ENCODE results near the gene CACNB3. TPM values are rescaled to one million over a fixed set of nuclear protein-coding genes. Genes with fewer than 3 reads are reported as not detected.

Gene CACNB3
- total and polyA plus RNA-seq, 12 donors = 2.2 to 13.5 (median 4.6) TPM

GRCh38 chr12:48812389-48812788 is 5.9 kb upstream of the CACNB3 start:
- DNase-seq (no peak), ATAC-seq (no peak)
- no peak for TF ChIP-seq CTCF (IDR thresholded peaks at IDR 0.05)
- H3K27me3 ChIP-seq = peaks cover 0 to 15% (median 0%) of the 10 kb centered on the region in 7 donors
- H3K9me3 ChIP-seq = no peaks in the 10 kb centered on the region
- no peak overlapping the region for H3K27ac ChIP-seq
- H3K4me1 ChIP-seq = peaks cover 6 to 36% (median 24%) of the 10 kb centered on the region in 9 donors
- H3K4me3 ChIP-seq = no peak overlapping the region
- WGBS, 2 donors = 68% methylated on average over 2 of the region's 2 CpGs
- intact Hi-C loops (cut with DNase I) = no loop called here
- no peaks in the 10 kb centered on the region for H3K36me3 ChIP-seq

GRCh38 chr12:48813465-48814261 is 4.6 kb upstream of the CACNB3 start:
- DNase-seq = no peak
- Histone ChIP-seq H3K27ac (peak overlapping the region in 8 of 10 donors; percentile 83 to 96 (median 92)), H3K4me3 (peak overlapping the region; percentile 47 to 98 (median 86)), H3K36me3 (no peaks in the 10 kb centered on the region), H3K9me3 (no peaks in the 10 kb centered on the region), H3K4me1 (peaks cover 11 to 45% (median 33%) of the 10 kb centered on the region in 9 donors), H3K27me3 (peaks cover 0 to 26% (median 0%) of the 10 kb centered on the region in 7 donors)
- WGBS, 2 donors = 35% methylated on average over 18 of the region's 18 CpGs
- intact Hi-C loops (cut with DNase I) = no loop called here
- ATAC-seq = no peak
- no peak for TF ChIP-seq CTCF (IDR thresholded peaks at IDR 0.05)

GRCh38 chr12:48814262-48815125 is 3.8 kb upstream of the CACNB3 start:
- Histone ChIP-seq H3K4me1 (peaks cover 11 to 52% (median 42%) of the 10 kb centered on the region in 9 donors), H3K4me3 (peak overlapping the region; percentile 47 to 98 (median 86)), H3K27me3 (peaks cover 0 to 33% (median 0%) of the 10 kb centered on the region in 7 donors), H3K9me3 (no peaks in the 10 kb centered on the region), H3K36me3 (no peaks in the 10 kb centered on the region), H3K27ac (peak overlapping the region; percentile 56 to 96 (median 92))
- ATAC-seq (peak; percentile 84 to 91 (median 88)), DNase-seq (peak; percentile 74 to 89)
- WGBS, 2 donors = 1% methylated on average over 65 to 66 of the region's 70 CpGs
- TF ChIP-seq CTCF (IDR thresholded peaks at IDR 0.05) = peak in 8 of 9 donors; percentile 97 to 100 (median 98)
- intact Hi-C loops (cut with DNase I) = loop anchor here in 1 of 10 donors (5.0 kb wide), 1 partner anchor 733 kb away; no protein-coding TSS in a partner anchor

Data from heart right ventricle (tissue), 16 donors.